ENCODE measurements around the gene ANXA6. TPM values are rescaled to one million over a fixed set of nuclear protein-coding genes. Genes with fewer than 3 reads are reported as not detected.
A peak's percentile ranks its signal among the peaks of the same experiment; 100 is the strongest.

Gene ANXA6
- total RNA-seq, 4 donors from 2014 or later, result 91.6 to 164 (median 142) TPM

DNA sequence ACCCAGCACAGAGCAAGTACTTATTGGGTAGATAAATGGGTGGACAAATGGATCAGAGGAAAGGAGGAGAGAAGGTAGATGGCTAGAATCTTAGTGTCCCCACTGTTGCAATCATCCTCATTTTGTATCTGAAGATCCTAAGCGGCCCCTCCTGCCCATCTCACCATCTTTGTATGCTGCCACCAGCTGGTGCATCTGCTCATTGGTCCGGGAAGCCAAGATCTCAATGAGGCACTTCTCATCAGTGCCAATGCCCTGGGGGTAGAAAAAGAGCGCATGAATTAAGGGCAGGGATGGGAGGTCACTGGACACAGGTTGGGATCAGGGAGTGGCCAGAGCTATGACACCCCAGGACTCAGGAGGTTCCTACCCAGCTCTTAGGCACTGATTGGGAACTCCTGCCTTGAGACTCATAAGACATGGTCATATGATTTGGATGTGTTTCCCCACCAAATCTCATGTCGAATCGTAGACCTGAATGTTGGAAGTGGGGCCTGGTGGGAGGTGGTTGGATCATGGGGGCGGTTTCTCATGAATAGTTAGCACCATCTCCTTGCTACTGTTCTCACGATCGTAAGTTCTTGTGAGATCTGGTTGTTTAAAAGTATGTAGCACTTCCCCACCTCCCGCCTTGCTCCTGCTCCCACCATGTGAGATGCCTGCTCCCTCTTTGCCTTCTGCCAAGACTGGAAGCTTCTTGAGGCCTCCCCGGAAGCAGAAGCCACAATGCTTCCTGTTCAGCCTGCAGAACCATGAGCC is 20.3 kb downstream of the ANXA6 start:
- no peak for ATAC-seq
- Histone ChIP-seq H3K36me3 (peaks cover 2 to 72% of the 10 kb centered on the region in 2 donors), H3K27ac (no peak overlapping the region), H3K4me3 (no peak overlapping the region), H3K9me3 (no peaks in the 10 kb centered on the region), H3K4me1 (peaks cover 17 to 22% of the 10 kb centered on the region in 2 donors), H3K27me3 (no peaks in the 10 kb centered on the region)
- in situ Hi-C loops (cut with MboI; ENCODE audit: low sequenced_read_pairs in 4 of 4), result loop anchor here in 1 of 4 donors (25.0 kb wide), 1 partner anchor 100 kb away; no protein-coding TSS in a partner anchor
- DNase-seq, result no peak
- no peak for TF ChIP-seq POLR2A (IDR thresholded peaks at IDR 0.05)
- TF ChIP-seq, protein P1, sequence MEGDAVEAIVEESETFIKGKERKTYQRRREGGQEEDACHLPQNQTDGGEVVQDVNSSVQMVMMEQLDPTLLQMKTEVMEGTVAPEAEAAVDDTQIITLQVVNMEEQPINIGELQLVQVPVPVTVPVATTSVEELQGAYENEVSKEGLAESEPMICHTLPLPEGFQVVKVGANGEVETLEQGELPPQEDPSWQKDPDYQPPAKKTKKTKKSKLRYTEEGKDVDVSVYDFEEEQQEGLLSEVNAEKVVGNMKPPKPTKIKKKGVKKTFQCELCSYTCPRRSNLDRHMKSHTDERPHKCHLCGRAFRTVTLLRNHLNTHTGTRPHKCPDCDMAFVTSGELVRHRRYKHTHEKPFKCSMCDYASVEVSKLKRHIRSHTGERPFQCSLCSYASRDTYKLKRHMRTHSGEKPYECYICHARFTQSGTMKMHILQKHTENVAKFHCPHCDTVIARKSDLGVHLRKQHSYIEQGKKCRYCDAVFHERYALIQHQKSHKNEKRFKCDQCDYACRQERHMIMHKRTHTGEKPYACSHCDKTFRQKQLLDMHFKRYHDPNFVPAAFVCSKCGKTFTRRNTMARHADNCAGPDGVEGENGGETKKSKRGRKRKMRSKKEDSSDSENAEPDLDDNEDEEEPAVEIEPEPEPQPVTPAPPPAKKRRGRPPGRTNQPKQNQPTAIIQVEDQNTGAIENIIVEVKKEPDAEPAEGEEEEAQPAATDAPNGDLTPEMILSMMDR (IDR thresholded peaks at IDR 0.05 in 4 of 5, conservative IDR thresholded peaks at IDR 0.05 in 1 of 5), result no peak
- intact Hi-C loops (cut with DNase I; ENCODE audit: low total_unique reads), result no loop called here

DNA sequence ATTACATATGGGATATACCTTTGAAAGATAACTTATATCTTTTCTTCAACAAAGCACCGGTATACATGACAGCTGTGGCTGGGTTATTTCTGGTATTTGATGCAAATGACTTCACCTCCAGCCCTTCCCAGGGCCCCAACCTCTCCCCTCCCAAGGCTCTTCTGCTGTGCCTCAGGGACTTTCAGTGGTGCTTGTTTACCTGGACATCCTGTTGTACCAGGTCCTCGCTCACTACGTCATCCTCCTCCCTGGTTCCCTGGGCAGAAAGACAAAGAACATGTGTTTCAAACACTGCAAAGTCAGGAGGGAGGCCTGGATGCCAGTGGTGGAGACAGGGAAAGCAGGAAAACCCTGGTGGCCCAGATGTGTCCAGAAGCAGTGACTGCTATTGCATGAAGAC is 23.4 kb downstream of the ANXA6 start:
- intact Hi-C loops (cut with DNase I; ENCODE audit: low total_unique reads) (no loop called here), in situ Hi-C loops (cut with MboI; ENCODE audit: low sequenced_read_pairs in 4 of 4) (loop anchor here in 1 of 4 donors (25.0 kb wide), 1 partner anchor 103 kb away; no protein-coding TSS in a partner anchor)
- Histone ChIP-seq H3K4me3 (no peak overlapping the region), H3K9me3 (no peaks in the 10 kb centered on the region), H3K36me3 (peaks cover 2 to 98% of the 10 kb centered on the region in 2 donors), H3K27ac (peak overlapping the region in 1 of 4 donors; percentile 16), H3K4me1 (no peaks in the 10 kb centered on the region), H3K27me3 (no peaks in the 10 kb centered on the region)
- ATAC-seq (no peak), DNase-seq (no peak)
- no peak for TF ChIP-seq POLR2A (IDR thresholded peaks at IDR 0.05)
- TF ChIP-seq, protein P1 (IDR thresholded peaks at IDR 0.05 in 4 of 5, conservative IDR thresholded peaks at IDR 0.05 in 1 of 5), result no peak

DNA sequence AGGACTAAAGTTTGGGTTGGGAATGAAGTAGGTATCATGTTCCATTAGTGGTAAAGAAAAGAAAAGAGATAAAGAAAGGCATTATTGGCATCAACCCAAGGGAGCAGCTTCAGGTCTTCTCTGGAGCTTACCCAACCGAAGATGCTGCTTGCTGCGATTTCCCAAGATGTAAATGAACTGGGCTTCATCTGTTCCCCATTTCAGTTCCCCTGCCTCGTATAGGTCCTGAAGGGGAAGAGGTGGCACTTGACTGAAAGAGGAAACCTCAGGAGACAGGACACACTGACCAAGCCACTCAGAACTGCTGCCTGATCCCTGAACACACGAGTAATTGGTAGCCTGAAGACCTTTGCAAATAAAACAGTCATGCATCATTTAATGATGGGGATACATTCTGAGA is 24.6 kb downstream of the ANXA6 start:
- Histone ChIP-seq H3K27ac (no peak overlapping the region), H3K4me1 (no peaks in the 10 kb centered on the region), H3K36me3 (peaks cover 5 to 98% of the 10 kb centered on the region in 2 donors), H3K4me3 (no peak overlapping the region), H3K9me3 (no peaks in the 10 kb centered on the region), H3K27me3 (no peaks in the 10 kb centered on the region)
- DNase-seq (no peak), ATAC-seq (no peak)
- intact Hi-C loops (cut with DNase I; ENCODE audit: low total_unique reads), result no loop called here
- in situ Hi-C loops (cut with MboI; ENCODE audit: low sequenced_read_pairs in 4 of 4), result loop anchor here in 1 of 4 donors (25.0 kb wide), 1 partner anchor 104 kb away; no protein-coding TSS in a partner anchor
- no peak for TF ChIP-seq POLR2A (IDR thresholded peaks at IDR 0.05)
- TF ChIP-seq, protein P1 (IDR thresholded peaks at IDR 0.05 in 4 of 5, conservative IDR thresholded peaks at IDR 0.05 in 1 of 5), result no peak

DNA sequence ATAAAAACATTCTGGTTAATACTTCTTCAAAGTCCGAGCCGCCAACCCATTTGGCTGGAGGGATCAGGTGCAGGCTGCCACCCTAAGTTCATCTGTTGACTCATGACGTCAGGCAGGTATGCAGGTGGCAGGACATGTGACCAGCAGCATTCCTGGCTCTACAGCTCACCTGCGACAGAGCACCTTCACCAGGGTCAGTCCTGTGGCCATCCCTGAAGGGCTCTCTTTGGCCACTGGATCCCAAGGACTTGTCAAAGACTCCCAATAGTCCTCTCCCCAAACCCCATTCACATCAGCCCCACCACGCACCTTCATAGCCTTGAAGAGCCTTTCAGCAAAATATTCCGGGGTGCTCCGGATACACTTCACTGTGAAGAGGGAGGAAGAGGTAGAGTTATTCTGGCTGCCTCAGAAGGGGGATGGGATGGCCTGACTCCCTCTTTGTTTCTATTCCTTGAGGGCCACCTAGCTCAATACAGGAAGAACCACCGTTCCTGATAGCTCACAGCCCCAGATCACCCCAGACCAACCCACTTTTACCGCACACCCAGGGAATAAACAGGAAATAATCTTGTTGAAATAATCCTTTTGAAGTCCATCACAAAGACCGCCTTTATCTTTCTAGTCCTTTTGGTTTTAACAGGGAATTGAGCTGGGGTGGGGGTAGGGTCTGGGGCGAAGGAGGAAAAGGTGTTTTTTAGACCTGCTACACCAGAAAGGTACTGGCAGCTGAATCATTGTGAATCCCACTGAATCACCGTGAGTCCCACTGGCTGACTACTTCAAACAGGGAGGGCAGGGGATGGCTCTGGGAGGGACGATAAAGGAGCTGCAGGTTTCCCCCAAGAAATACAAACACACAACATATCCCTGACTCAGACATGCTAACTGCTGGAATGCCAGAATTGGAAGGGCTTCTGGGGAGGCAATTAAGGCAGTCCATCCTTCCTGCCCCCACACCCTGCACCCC is 26.4 kb downstream of the ANXA6 start:
- no peaks in the 10 kb centered on the region for H3K27me3 ChIP-seq
- DNase-seq, result no peak
- in situ Hi-C loops (cut with MboI; ENCODE audit: low sequenced_read_pairs in 4 of 4) (loop anchor here in 1 of 4 donors (25.0 kb wide), 1 partner anchor 106 kb away; no protein-coding TSS in a partner anchor), intact Hi-C loops (cut with DNase I; ENCODE audit: low total_unique reads) (no loop called here)
- H3K4me1 ChIP-seq, result peaks cover 1 to 5% of the 10 kb centered on the region in 2 donors
- peak overlapping the region in 1 of 4 donors; percentile 2 for H3K27ac ChIP-seq
- H3K36me3 ChIP-seq, result peaks cover 3 to 91% of the 10 kb centered on the region in 2 donors
- H3K9me3 ChIP-seq, result no peaks in the 10 kb centered on the region
- ATAC-seq, result no peak
- TF ChIP-seq, protein P1 (IDR thresholded peaks at IDR 0.05 in 4 of 5, conservative IDR thresholded peaks at IDR 0.05 in 1 of 5), result no peak
- TF ChIP-seq POLR2A (IDR thresholded peaks at IDR 0.05), result no peak
- no peak overlapping the region for H3K4me3 ChIP-seq

Data from gastrocnemius medialis (tissue), 4 donors.